ENCODE measurements around the gene RAP1GDS1.
"Not testable (repeated sequence)": the region's sequence is repeated elsewhere in the genome, so short reads cannot be mapped to it uniquely, and the experiment has no call there.

RAP1GDS1 gene

GRCh38 chr4:98394134-98394533 lies 132.9 kb downstream of the RAP1GDS1 start:
- no peak overlapping the region for H3K4me3 ChIP-seq (ENCODE audit: low read depth, low read length)
- TF ChIP-seq CTCF (IDR thresholded peaks at IDR 0.05; ENCODE audit: low read depth, low read length), result no peak

GRCh38 chr4:98399915-98400314 lies 138.7 kb downstream of the RAP1GDS1 start:
- no peak for TF ChIP-seq CTCF (IDR thresholded peaks at IDR 0.05; ENCODE audit: low read depth, low read length)
- no peak overlapping the region for H3K4me3 ChIP-seq (ENCODE audit: low read depth, low read length)

- TF ChIP-seq CTCF (IDR thresholded peaks at IDR 0.05; ENCODE audit: low read depth, low read length), result no peak
- H3K4me3 ChIP-seq (ENCODE audit: low read depth, low read length), result no peak overlapping the region
These were observed 145.6 kb downstream of the RAP1GDS1 start for GRCh38 chr4:98406819-98407218.

DNA sequence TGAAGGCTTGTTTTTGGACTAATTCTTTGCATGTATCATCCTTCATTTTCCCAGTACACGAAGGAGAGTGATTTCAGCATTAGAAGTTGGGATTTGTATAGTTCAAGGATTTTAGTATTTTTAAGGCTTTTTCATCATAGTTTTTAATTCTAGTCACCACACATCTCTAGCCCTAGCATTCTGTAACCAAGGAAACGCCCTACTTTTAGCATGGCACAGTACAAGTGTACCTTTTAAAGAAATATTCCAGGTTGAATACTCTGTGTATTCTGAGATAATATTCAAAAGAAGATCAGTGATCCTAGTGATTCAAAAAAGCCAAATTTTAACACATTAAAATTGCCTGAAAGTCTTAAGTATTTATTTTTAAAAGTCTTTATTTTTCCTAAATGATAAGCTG lies 150.5 kb downstream of the RAP1GDS1 start:
- H3K4me3 ChIP-seq (ENCODE audit: low read depth, low read length), result no peak overlapping the region
- TF ChIP-seq CTCF (IDR thresholded peaks at IDR 0.05; ENCODE audit: low read depth, low read length), result no peak

- no peak for TF ChIP-seq CTCF (IDR thresholded peaks at IDR 0.05; ENCODE audit: low read depth, low read length)
- H3K4me3 ChIP-seq (ENCODE audit: low read depth, low read length), result no peak overlapping the region
These were observed 155.7 kb downstream of the RAP1GDS1 start for GRCh38 chr4:98416844-98417243.

DNA sequence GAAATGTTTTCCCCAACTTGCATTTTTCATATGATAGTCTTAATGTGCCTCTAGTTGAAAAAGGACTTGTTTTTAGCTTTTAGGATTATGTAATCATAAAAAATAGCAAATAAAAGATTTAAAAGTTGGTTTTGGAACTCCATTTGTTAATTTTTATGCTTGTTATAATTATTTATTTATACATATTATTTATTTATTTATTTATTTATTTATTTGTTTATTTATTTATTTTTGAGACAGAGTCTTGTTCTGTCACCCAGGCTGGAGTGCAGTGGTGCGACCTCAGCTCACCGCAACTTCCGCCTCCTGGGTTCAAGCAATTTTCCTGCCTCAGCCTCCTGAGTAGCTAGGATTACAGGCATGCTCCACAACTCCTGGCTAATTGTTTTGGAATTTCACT lies 159.0 kb downstream of the RAP1GDS1 start:
- H3K4me3 ChIP-seq (ENCODE audit: low read depth, low read length), result not testable (repeated sequence)

- H3K4me3 ChIP-seq (ENCODE audit: low read depth, low read length), result no peak overlapping the region
- no peak for TF ChIP-seq CTCF (IDR thresholded peaks at IDR 0.05; ENCODE audit: low read depth, low read length)
These were observed 159.9 kb downstream of the RAP1GDS1 start for GRCh38 chr4:98421111-98421510.

- H3K4me3 ChIP-seq (ENCODE audit: low read depth, low read length), result no peak overlapping the region
- TF ChIP-seq CTCF (IDR thresholded peaks at IDR 0.05; ENCODE audit: low read depth, low read length), result no peak
These were observed 161.8 kb downstream of the RAP1GDS1 start for GRCh38 chr4:98423009-98423408.

Measured in WI38 (cell line).